Effector CD4-positive, alpha-beta T cell (primary cell): Measurements from ENCODE around the gene UCK1.
"Not testable (repeated sequence)": the region's sequence is repeated elsewhere in the genome, so short reads cannot be mapped to it uniquely, and the experiment has no call there.

Experiments used
- DNase-seq: peaks from one replicate; pipeline ENCODE4 v3.0.0-alpha.2; 2020

The UCK1 gene

GRCh38 chr9:131554087-131554842, 23.2 kb upstream of the UCK1 start:
- no peak for DNase-seq

- no peak for DNase-seq
Observed at GRCh38 chr9:131552030-131552429, 21.0 kb upstream of the UCK1 start.

GRCh38 chr9:131550465-131550864, 19.4 kb upstream of the UCK1 start:
- not testable (repeated sequence) for DNase-seq

- DNase-seq = not testable (repeated sequence)
Observed at GRCh38 chr9:131549186-131549585, 18.1 kb upstream of the UCK1 start.

- DNase-seq = no peak
Observed at GRCh38 chr9:131546336-131547084, 15.4 kb upstream of the UCK1 start.

GRCh38 chr9:131545786-131546335, 14.8 kb upstream of the UCK1 start:
- DNase-seq = no peak

- no peak for DNase-seq
Observed at GRCh38 chr9:131545003-131545785, 14.1 kb upstream of the UCK1 start, which contains the start of gene PRRT1B. PRRT1B (plus strand) TSS chr9:131545523; CDS start chr9:131545616, 93 bp downstream.

- no peak for DNase-seq
Observed at GRCh38 chr9:131543141-131543540, 12.1 kb upstream of the UCK1 start.

- no peak for DNase-seq
Observed at GRCh38 chr9:131539223-131539923, 8.3 kb upstream of the UCK1 start.

- DNase-seq = no peak
Observed at GRCh38 chr9:131537946-131538345, 6.9 kb upstream of the UCK1 start.

- DNase-seq = no peak
Observed at GRCh38 chr9:131534721-131535237, 3.7 kb upstream of the UCK1 start.

- no peak for DNase-seq
Observed at GRCh38 chr9:131530546-131530919, 530 bp downstream of the UCK1 start.

GRCh38 chr9:131529597-131530545, 1.2 kb downstream of the UCK1 start:
- no peak for DNase-seq

GRCh38 chr9:131528886-131529505, 2.1 kb downstream of the UCK1 start:
- no peak for DNase-seq

GRCh38 chr9:131528186-131528585, 2.9 kb downstream of the UCK1 start:
- no peak for DNase-seq

- DNase-seq = no peak
Observed at GRCh38 chr9:131525643-131526565, 5.2 kb downstream of the UCK1 start.

- no peak for DNase-seq
Observed at GRCh38 chr9:131524665-131525315, 6.3 kb downstream of the UCK1 start.
